HepG2 (cell line): Measurements from ENCODE around the gene RAP1A. TPM values are rescaled to one million over a fixed set of nuclear protein-coding genes. Genes with fewer than 3 reads are reported as not detected.
A peak's percentile ranks its signal among the peaks of the same experiment; 100 is the strongest.

Experiments
- AGO2 ChIP-seq: fragments of 200-400 bp; formaldehyde crosslinking; optimal IDR thresholded peaks from 2 replicates; pipeline ENCODE3; 2017; ENCODE audit warnings: mild to moderate bottlenecking, low read depth, low read length, moderate library complexity
- CBX2 ChIP-seq, 2 experiments: fragments of 200-600 bp in 1 of 2; sonication (generic); formaldehyde crosslinking in 1 of 2; IDR thresholded peaks; 2 replicates each; pipeline versions ENCODE4 v1.7.0 to v1.8.1; 2018 to 2022; ENCODE audit warnings: low read depth in 2 of 2, low read length in 1 of 2, mild to moderate bottlenecking in 1 of 2, missing genetic modification reagents in 1 of 2
- ELF3 ChIP-seq: IDR thresholded peaks from 2 replicates; pipeline ENCODE4 v1.6.1; 2016; ENCODE audit warnings: missing genetic modification reagents, missing compliant biosample characterization
- HOXA9 ChIP-seq: sonication (generic); formaldehyde crosslinking; IDR thresholded peaks from 2 replicates; pipeline ENCODE4 v1.8.1; 2022; ENCODE audit warnings: missing genetic modification reagents, mild to moderate bottlenecking, moderate library complexity, borderline replicate concordance
- KDM4B ChIP-seq: sonication (generic); formaldehyde crosslinking; IDR thresholded peaks from 2 replicates; pipeline ENCODE4 v1.4.0; 2020; ENCODE audit warnings: missing genetic modification reagents
- MAFK ChIP-seq, 2 experiments: IDR thresholded peaks in 1 of 2; conservative IDR thresholded peaks in 1 of 2; 2 replicates each; pipeline ENCODE4 v1.6.1; 2011; ENCODE audit warnings: improper control_type of control experiment in 2 of 2, low read length in 2 of 2
- PPARG ChIP-seq: conservative IDR thresholded peaks from 2 replicates; pipeline ENCODE4 v1.6.1; 2016; ENCODE audit warnings: missing biosample characterization, missing genetic modification reagents
- SALL1 ChIP-seq: sonication (generic); formaldehyde crosslinking; IDR thresholded peaks from 2 replicates; pipeline ENCODE4 v1.8.0; 2022; ENCODE audit warnings: mild to moderate bottlenecking, missing genetic modification reagents
- SIX1 ChIP-seq: sonication (generic); formaldehyde crosslinking; IDR thresholded peaks from 2 replicates; pipeline ENCODE4 v1.4.0; 2020; ENCODE audit warnings: missing genetic modification reagents, borderline replicate concordance
- SUZ12 ChIP-seq: fragments of 150-350 bp; IDR thresholded peaks from 2 replicates; pipeline ENCODE4 v1.6.1; 2014; ENCODE audit warnings: low read depth, low read length
- ZBTB26 ChIP-seq: IDR thresholded peaks from 2 replicates; pipeline ENCODE4 v1.6.1; 2016; ENCODE audit warnings: missing compliant biosample characterization, missing genetic modification reagents, borderline replicate concordance
- ZNF264 ChIP-seq: sonication (generic); formaldehyde crosslinking; IDR thresholded peaks from 2 replicates; pipeline ENCODE4 v1.4.0; 2020; ENCODE audit warnings: missing genetic modification reagents
- ZNF274 ChIP-seq: sonication (generic); formaldehyde crosslinking; IDR thresholded peaks from 2 replicates; pipeline ENCODE4 v1.5.1; 2020; ENCODE audit warnings: mild to moderate bottlenecking, missing genetic modification reagents
- ZNF564 ChIP-seq: sonication (generic); formaldehyde crosslinking; IDR thresholded peaks from 2 replicates; pipeline ENCODE4 v1.8.1; 2023; ENCODE audit warnings: mild to moderate bottlenecking, missing genetic modification reagents
- ZNF567 ChIP-seq: sonication (generic); formaldehyde crosslinking; IDR thresholded peaks from 2 replicates; pipeline ENCODE4 v1.8.1; 2023; ENCODE audit warnings: mild to moderate bottlenecking, missing genetic modification reagents, borderline replicate concordance
- polyA plus RNA-seq, 8 experiments: library from polyadenylated mRNA; depleted of rRNA in 3 of 8; stranded (reverse) in 7 of 8; unstranded in 1 of 8; fragments of >200 nt; fragmentation: Illumina TruSeq in 4 of 8; extraction: Trizol in 4 of 8; gene quantifications; 2 replicates each; pipeline versions ENCODE4 v1.2.1 to v1.2.3, GENCODE V29; 2011 to 2016; ENCODE audit warnings: low read depth in 4 of 8, missing spikeins in 1 of 8, mixed read lengths in 1 of 8; ENCODE audit not compliant: insufficient read depth in 1 of 8
- total RNA-seq, 5 experiments: library from RNA; depleted of rRNA; stranded (reverse); fragments of >200 nt; fragmentation: Illumina TruSeq; extraction: Trizol; gene quantifications; 2 replicates each; pipeline ENCODE4 v1.2.3, GENCODE V29; 2016; ENCODE audit warnings: low read depth in 1 of 5
- TF ChIP-seq, protein P1 (sequence below): sonication (generic); formaldehyde crosslinking; IDR thresholded peaks from 2 replicates; pipeline ENCODE4 v1.5.1; 2020; ENCODE audit warnings: mild to moderate bottlenecking, missing genetic modification reagents
- TF ChIP-seq, protein P2 (sequence below): sonication (generic); formaldehyde crosslinking; IDR thresholded peaks from 2 replicates; pipeline ENCODE4 v1.4.0; 2020; ENCODE audit warnings: mild to moderate bottlenecking, missing genetic modification reagents
- TF ChIP-seq, protein P3 (sequence below): sonication (generic); formaldehyde crosslinking; IDR thresholded peaks from 2 replicates; pipeline ENCODE4 v1.4.0; 2020; ENCODE audit warnings: low read depth, missing genetic modification reagents

Gene RAP1A
- total and polyA plus RNA-seq, 2 of the 13 experiments (the other 11 are each of a cell fraction or from before 2014, with no cell fraction given), result 19.0 to 20.7 TPM

DNA sequence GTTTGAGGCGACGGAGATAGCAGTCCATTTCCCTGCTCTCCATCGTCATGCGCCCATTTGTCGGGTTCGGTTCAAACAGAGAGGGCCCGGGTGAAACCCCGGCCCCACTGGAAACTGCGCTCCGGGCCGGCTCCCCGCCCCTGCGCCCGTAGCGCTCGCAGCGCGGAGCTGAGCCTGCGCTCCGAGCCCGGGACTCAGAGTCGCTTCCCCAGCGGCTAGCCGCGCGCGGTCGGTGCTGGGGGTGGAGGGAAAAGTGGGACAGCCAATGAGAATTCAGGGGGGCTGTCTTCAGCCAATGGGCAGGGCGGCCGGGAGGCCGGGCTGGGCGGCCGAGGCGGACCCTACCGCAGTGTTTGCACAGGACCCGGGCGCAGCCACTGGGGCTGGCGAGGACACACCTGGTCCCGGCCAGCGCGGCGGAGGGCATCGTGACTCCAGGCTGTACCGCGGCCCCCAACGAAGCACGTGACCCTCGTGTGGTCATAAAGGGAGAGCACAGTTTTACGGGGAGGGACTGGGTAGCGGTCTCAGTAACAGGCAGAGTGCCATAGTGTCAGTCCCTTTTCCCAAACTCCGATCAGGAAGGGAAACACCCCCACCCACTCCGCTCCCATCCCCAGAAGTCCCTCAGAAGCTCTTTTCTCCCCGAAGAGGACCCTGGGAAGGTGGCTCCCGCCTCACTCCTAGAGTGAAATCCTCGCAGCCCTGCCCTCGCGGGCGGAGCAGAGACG, 119.8 kb downstream of the RAP1A start, which contains the start of gene INKA2 (continued):
- TF ChIP-seq SALL1, result peak; percentile 70
- no peak for TF ChIP-seq SIX1 (CRISPR knock-in tag)
- TF ChIP-seq ELF3 (CRISPR knock-in tag), result no peak
- no peak for TF ChIP-seq MAFK (conservative IDR thresholded peaks at IDR 0.05 in 1 of 2, IDR thresholded peaks at IDR 0.05 in 1 of 2; ENCODE audit: low read length in 2 of 2)
- TF ChIP-seq, protein P1, sequence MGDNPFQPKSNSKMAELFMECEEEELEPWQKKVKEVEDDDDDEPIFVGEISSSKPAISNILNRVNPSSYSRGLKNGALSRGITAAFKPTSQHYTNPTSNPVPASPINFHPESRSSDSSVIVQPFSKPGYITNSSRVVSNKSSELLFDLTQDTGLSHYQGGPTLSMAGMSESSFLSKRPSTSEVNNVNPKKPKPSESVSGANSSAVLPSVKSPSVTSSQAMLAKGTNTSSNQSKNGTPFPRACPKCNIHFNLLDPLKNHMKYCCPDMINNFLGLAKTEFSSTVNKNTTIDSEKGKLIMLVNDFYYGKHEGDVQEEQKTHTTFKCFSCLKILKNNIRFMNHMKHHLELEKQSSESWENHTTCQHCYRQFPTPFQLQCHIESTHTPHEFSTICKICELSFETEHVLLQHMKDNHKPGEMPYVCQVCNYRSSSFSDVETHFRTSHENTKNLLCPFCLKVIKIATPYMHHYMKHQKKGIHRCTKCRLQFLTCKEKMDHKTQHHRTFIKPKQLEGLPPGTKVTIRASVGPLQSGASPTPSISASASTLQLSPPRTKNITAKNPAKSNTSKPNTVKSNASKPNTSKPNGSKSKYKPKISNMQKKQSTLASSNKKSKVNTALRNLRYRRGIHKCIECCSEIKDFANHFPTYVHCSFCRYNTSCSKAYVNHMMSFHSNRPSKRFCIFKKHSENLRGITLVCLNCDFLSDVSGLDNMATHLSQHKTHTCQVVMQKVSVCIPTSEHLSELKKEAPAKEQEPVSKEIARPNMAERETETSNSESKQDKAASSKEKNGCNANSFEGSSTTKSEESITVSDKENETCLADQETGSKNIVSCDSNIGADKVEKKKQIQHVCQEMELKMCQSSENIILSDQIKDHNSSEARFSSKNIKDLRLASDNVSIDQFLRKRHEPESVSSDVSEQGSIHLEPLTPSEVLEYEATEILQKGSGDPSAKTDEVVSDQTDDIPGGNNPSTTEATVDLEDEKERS, result peak; percentile 74; the same call in 1 of the 2 replicates
- TF ChIP-seq ZNF567 (CRISPR knock-in tag), result peak; percentile 78; the same call in 1 of the 2 replicates
- TF ChIP-seq KDM4B, result 0 out of 2 replicates have a peak, but pooled peaks have one; percentile 36
- peak; percentile 76 for TF ChIP-seq ZNF264 (CRISPR knock-in tag)
- TF ChIP-seq SUZ12, result no peak
- TF ChIP-seq ZNF564 (CRISPR knock-in tag), result peak; percentile 78; the same call in 1 of the 2 replicates
- 0 out of 2 replicates have a peak, but pooled peaks have one; percentile 16 for TF ChIP-seq PPARG (CRISPR knock-in tag)
- TF ChIP-seq ZBTB26, result 0 out of 2 replicates have a peak, but pooled peaks have one; percentile 3
- peak; percentile 86; the same call in 1 of the 2 replicates for TF ChIP-seq HOXA9 (CRISPR knock-in tag)
- peak; percentile 73; the same call in 1 of the 2 replicates for TF ChIP-seq ZNF274
- no peak for TF ChIP-seq CBX2 (IDR thresholded peaks at IDR 0.05; ENCODE audit: low read depth, low read length)
- no peak for TF ChIP-seq CBX2 (CRISPR knock-in tag; IDR thresholded peaks at IDR 0.05; ENCODE audit: low read depth)
- TF ChIP-seq AGO2, result peak; percentile 39
- TF ChIP-seq, protein P2, sequence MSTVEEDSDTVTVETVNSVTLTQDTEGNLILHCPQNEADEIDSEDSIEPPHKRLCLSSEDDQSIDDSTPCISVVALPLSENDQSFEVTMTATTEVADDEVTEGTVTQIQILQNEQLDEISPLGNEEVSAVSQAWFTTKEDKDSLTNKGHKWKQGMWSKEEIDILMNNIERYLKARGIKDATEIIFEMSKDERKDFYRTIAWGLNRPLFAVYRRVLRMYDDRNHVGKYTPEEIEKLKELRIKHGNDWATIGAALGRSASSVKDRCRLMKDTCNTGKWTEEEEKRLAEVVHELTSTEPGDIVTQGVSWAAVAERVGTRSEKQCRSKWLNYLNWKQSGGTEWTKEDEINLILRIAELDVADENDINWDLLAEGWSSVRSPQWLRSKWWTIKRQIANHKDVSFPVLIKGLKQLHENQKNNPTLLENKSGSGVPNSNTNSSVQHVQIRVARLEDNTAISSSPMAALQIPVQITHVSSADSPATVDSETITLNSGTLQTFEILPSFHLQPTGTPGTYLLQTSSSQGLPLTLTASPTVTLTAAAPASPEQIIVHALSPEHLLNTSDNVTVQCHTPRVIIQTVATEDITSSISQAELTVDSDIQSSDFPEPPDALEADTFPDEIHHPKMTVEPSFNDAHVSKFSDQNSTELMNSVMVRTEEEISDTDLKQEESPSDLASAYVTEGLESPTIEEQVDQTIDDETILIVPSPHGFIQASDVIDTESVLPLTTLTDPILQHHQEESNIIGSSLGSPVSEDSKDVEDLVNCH (CRISPR knock-in tag), result no peak
- TF ChIP-seq, protein P3, sequence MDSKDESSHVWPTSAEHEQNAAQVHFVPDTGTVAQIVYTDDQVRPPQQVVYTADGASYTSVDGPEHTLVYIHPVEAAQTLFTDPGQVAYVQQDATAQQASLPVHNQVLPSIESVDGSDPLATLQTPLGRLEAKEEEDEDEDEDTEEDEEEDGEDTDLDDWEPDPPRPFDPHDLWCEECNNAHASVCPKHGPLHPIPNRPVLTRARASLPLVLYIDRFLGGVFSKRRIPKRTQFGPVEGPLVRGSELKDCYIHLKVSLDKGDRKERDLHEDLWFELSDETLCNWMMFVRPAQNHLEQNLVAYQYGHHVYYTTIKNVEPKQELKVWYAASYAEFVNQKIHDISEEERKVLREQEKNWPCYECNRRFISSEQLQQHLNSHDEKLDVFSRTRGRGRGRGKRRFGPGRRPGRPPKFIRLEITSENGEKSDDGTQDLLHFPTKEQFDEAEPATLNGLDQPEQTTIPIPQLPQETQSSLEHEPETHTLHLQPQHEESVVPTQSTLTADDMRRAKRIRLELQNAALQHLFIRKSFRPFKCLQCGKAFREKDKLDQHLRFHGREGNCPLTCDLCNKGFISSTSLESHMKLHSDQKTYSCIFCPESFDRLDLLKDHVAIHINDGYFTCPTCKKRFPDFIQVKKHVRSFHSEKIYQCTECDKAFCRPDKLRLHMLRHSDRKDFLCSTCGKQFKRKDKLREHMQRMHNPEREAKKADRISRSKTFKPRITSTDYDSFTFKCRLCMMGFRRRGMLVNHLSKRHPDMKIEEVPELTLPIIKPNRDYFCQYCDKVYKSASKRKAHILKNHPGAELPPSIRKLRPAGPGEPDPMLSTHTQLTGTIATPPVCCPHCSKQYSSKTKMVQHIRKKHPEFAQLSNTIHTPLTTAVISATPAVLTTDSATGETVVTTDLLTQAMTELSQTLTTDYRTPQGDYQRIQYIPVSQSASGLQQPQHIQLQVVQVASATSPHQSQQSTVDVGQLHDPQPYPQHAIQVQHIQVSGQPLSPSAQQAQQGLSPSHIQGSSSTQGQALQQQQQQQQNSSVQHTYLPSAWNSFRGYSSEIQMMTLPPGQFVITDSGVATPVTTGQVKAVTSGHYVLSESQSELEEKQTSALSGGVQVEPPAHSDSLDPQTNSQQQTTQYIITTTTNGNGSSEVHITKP, result peak; percentile 82
